ENCODE data around the gene ARHGEF9.

ARHGEF9 gene

GRCh38 chrX:63746715-63747114 is 38.3 kb downstream of the ARHGEF9 start:
- no peak for DNase-seq (ENCODE audit: low read depth)

- DNase-seq (ENCODE audit: low read depth) = no peak
Measured at GRCh38 chrX:63746278-63746677, 38.7 kb downstream of the ARHGEF9 start.

- DNase-seq (ENCODE audit: low read depth) = no peak
Measured at GRCh38 chrX:63744850-63745394, 40.1 kb downstream of the ARHGEF9 start.

GRCh38 chrX:63743596-63743995 is 41.4 kb downstream of the ARHGEF9 start:
- DNase-seq (ENCODE audit: low read depth) = no peak

- DNase-seq (ENCODE audit: low read depth) = no peak
Measured at GRCh38 chrX:63740382-63740781, 44.6 kb downstream of the ARHGEF9 start.

- no peak for DNase-seq (ENCODE audit: low read depth)
Measured at GRCh38 chrX:63739885-63740284, 45.1 kb downstream of the ARHGEF9 start.

- DNase-seq (ENCODE audit: low read depth) = no peak
Measured at GRCh38 chrX:63738696-63739095, 46.3 kb downstream of the ARHGEF9 start.

- no peak for DNase-seq (ENCODE audit: low read depth)
Measured at GRCh38 chrX:63737131-63737921, 47.7 kb downstream of the ARHGEF9 start.

GRCh38 chrX:63735882-63736281 is 49.1 kb downstream of the ARHGEF9 start:
- DNase-seq (ENCODE audit: low read depth) = no peak

- no peak for DNase-seq (ENCODE audit: low read depth)
Measured at GRCh38 chrX:63720293-63720692, 64.7 kb downstream of the ARHGEF9 start.

GRCh38 chrX:63719633-63720032 is 65.4 kb downstream of the ARHGEF9 start:
- DNase-seq (ENCODE audit: low read depth) = no peak

GRCh38 chrX:63718010-63718694 is 66.9 kb downstream of the ARHGEF9 start:
- no peak for DNase-seq (ENCODE audit: low read depth)

- DNase-seq (ENCODE audit: low read depth) = peak; percentile 6
Measured at GRCh38 chrX:63713526-63713925, 71.5 kb downstream of the ARHGEF9 start.

- DNase-seq (ENCODE audit: low read depth) = no peak
Measured at GRCh38 chrX:63708801-63709200, 76.2 kb downstream of the ARHGEF9 start.

- no peak for DNase-seq (ENCODE audit: low read depth)
Measured at GRCh38 chrX:63702556-63702955, 82.5 kb downstream of the ARHGEF9 start.

GRCh38 chrX:63686878-63687714 is 97.9 kb downstream of the ARHGEF9 start:
- DNase-seq (ENCODE audit: low read depth) = peak; percentile 40

GRCh38 chrX:63680423-63680822 is 104.6 kb downstream of the ARHGEF9 start:
- no peak for DNase-seq (ENCODE audit: low read depth)

GRCh38 chrX:63679432-63679831 is 105.6 kb downstream of the ARHGEF9 start:
- no peak for DNase-seq (ENCODE audit: low read depth)

- DNase-seq (ENCODE audit: low read depth) = no peak
Measured at GRCh38 chrX:63675716-63676115, 109.3 kb downstream of the ARHGEF9 start.

GRCh38 chrX:63673896-63674295 is 111.1 kb downstream of the ARHGEF9 start:
- no peak for DNase-seq (ENCODE audit: low read depth)

- no peak for DNase-seq (ENCODE audit: low read depth)
Measured at GRCh38 chrX:63664741-63665140, 120.3 kb downstream of the ARHGEF9 start.

- peak; percentile 60 for DNase-seq (ENCODE audit: low read depth)
Measured at GRCh38 chrX:63664083-63664482, 120.9 kb downstream of the ARHGEF9 start.

All from amniotic epithelial cell (primary cell).